Trophoblast cell (in vitro differentiated cells and primary cell): Measurements from ENCODE around the gene FANCC.

Experiments used
- DNase-seq, 2 donors: peaks; one replicate each; pipeline ENCODE4 v3.0.0-alpha.2; 2016
- H2AFZ ChIP-seq: 2 replicates; pipeline ENCODE4 v1.6.1; 2013; ENCODE audit warnings: low read length, moderate library complexity, mild to moderate bottlenecking; ENCODE audit not compliant: insufficient read depth, poor library complexity
- H2AK5ac ChIP-seq: 2 replicates; pipeline ENCODE4 v1.6.1; 2013; ENCODE audit warnings: mild to moderate bottlenecking, low read length
- H2BK120ac ChIP-seq: 2 replicates; pipeline ENCODE4 v1.6.1; 2013; ENCODE audit warnings: low read length, mild to moderate bottlenecking, moderate library complexity; ENCODE audit not compliant: insufficient read depth, poor library complexity
- H2BK12ac ChIP-seq: 2 replicates; pipeline ENCODE4 v1.6.1; 2013; ENCODE audit warnings: mild to moderate bottlenecking, low read length, moderate library complexity
- H2BK5ac ChIP-seq: 2 replicates; pipeline ENCODE4 v1.6.1; 2013; ENCODE audit warnings: low read length, low read depth, moderate library complexity, mild to moderate bottlenecking; ENCODE audit not compliant: poor library complexity
- H3K14ac ChIP-seq: 2 replicates; pipeline ENCODE4 v1.6.1; 2013; ENCODE audit warnings: mild to moderate bottlenecking, low read length
- H3K18ac ChIP-seq: 2 replicates; pipeline ENCODE4 v1.6.1; 2013; ENCODE audit warnings: mild to moderate bottlenecking, low read length
- H3K23ac ChIP-seq: 2 replicates; pipeline ENCODE4 v1.6.1; 2013; ENCODE audit warnings: low read length
- H3K27ac ChIP-seq: 2 replicates; pipeline ENCODE4 v1.5.1; 2013; ENCODE audit warnings: low read depth, mild to moderate bottlenecking, inconsistent platforms, low read length, moderate library complexity
- H3K27me3 ChIP-seq: 2 replicates; pipeline ENCODE4 v1.6.1; 2013; ENCODE audit warnings: inconsistent platforms, mild to moderate bottlenecking, low read length, moderate library complexity; ENCODE audit not compliant: insufficient read depth
- H3K36me3 ChIP-seq, 2 experiments: 1 replicate in 1 of 2; 2 replicates in 1 of 2; pipeline ENCODE4 v1.6.1; 2013; ENCODE audit warnings: low read length in 2 of 2, mild to moderate bottlenecking in 2 of 2, moderate library complexity in 1 of 2; ENCODE audit not compliant: insufficient read depth in 2 of 2, control insufficient read depth in 1 of 2
- H3K4ac ChIP-seq: 2 replicates; pipeline ENCODE4 v1.6.1; 2013; ENCODE audit warnings: low read depth, mild to moderate bottlenecking, low read length, moderate library complexity
- H3K4me1 ChIP-seq, 2 experiments: 1 replicate in 1 of 2; 2 replicates in 1 of 2; pipeline ENCODE4 v1.6.1; 2013; ENCODE audit warnings: low read length in 2 of 2, mild to moderate bottlenecking in 2 of 2, moderate library complexity in 1 of 2; ENCODE audit not compliant: insufficient read depth in 2 of 2, control insufficient read depth in 1 of 2
- H3K4me2 ChIP-seq: 2 replicates; pipeline ENCODE4 v1.6.1; 2013; ENCODE audit warnings: inconsistent platforms, mild to moderate bottlenecking, low read length, moderate library complexity
- H3K4me3 ChIP-seq: 2 replicates; pipeline ENCODE4 v1.5.1; 2013; ENCODE audit warnings: mild to moderate bottlenecking, low read depth, low read length, inconsistent platforms
- H3K79me1 ChIP-seq: one replicate; pipeline ENCODE4 v1.6.1; 2013; ENCODE audit warnings: low read length
- H3K79me2 ChIP-seq: 2 replicates; pipeline ENCODE4 v1.6.1; 2013; ENCODE audit warnings: low read length, mild to moderate bottlenecking; ENCODE audit not compliant: control insufficient read depth, insufficient read depth, poor library complexity
- H3K9ac ChIP-seq: 2 replicates; pipeline ENCODE4 v1.6.1; 2013; ENCODE audit warnings: mild to moderate bottlenecking, low read length
- H3K9me3 ChIP-seq: 2 replicates; pipeline ENCODE4 v1.6.1; 2013; ENCODE audit warnings: low read depth, mild to moderate bottlenecking, control low read depth, inconsistent platforms, low read length; ENCODE audit not compliant: insufficient read depth
- H4K12ac ChIP-seq: 2 replicates; pipeline ENCODE4 v1.6.1; 2013; ENCODE audit warnings: low read depth, mild to moderate bottlenecking, low read length, moderate library complexity
- H4K8ac ChIP-seq: 2 replicates; pipeline ENCODE4 v1.6.1; 2013; ENCODE audit warnings: low read depth, mild to moderate bottlenecking, low read length, moderate library complexity
- H4K91ac ChIP-seq: one replicate; pipeline ENCODE4 v1.6.1; 2013; ENCODE audit warnings: low read depth, mild to moderate bottlenecking, low read length, moderate library complexity
- WGBS: extraction: QIAGEN DNeasy Blood & Tissue Kit; methylation state at CpG from one replicate; pipeline ENCODE4 v1.1.7; 2013; ENCODE audit warnings: missing lambda C conversion rate; ENCODE audit not compliant: insufficient read length, insufficient coverage; ENCODE audit errors: extremely low coverage; 5-methylcytosine and 5-hydroxymethylcytosine counted together

Gene FANCC

GRCh38 chr9:95101326-95101725 lies 216.2 kb downstream of the FANCC start:
- Histone ChIP-seq H2BK5ac (no peak overlapping the region), H3K4ac (no peak overlapping the region), H3K27ac (peak overlapping the region; percentile 48), H4K91ac (peak overlapping the region; percentile 13), H3K18ac (peak overlapping the region; percentile 13), H2BK12ac (peak overlapping the region; percentile 29), H4K8ac (no peak overlapping the region), H3K9ac (no peak overlapping the region), H3K4me2 (no peak overlapping the region), H3K79me1 (peaks cover 27% of the 10 kb centered on the region), H3K9me3 (no peaks in the 10 kb centered on the region), H3K27me3 (no peaks in the 10 kb centered on the region), H3K4me1 (peaks cover 37 to 42% of the 10 kb centered on the region in 2 experiments), H3K14ac (peak overlapping the region; percentile 8), H3K79me2 (no peaks in the 10 kb centered on the region), H2AFZ (no peak overlapping the region), H2BK120ac (peak overlapping the region; percentile 21), H3K4me3 (no peak overlapping the region), H3K23ac (no peak overlapping the region), H4K12ac (no peak overlapping the region), H2AK5ac (no peak overlapping the region), H3K36me3 (peaks cover 18 to 27% of the 10 kb centered on the region in 2 experiments)
- DNase-seq: peak; percentile 69 to 70
- WGBS: no CpG with 5 or more reads among the region's 12 CpGs

DNA sequence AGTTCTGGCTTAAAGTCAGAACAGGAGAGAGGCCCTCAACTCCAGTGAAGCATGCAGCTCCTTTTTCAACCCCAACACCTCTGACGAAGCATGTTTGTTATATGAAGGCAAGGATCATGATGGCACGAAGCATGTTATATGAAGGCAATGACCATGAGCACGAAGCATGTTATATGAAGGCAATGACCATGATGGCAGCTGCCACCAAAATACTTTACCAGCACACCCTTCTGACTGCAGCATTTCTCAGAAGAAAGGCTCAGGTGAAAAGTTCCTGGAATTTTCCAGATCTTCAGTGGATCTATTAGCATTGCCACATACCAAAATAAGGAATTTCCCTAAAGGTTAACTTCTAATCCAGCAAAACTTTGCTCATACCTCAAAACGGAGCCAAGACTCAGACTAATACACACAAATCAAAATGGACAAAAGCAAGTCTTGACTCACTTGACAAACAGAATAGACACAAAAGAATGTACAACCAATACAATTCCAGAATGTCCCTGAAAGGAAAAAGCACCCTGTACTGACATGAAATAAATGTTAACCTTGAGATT lies 217.4 kb downstream of the FANCC start:
- Histone ChIP-seq H4K8ac (no peak overlapping the region), H2BK5ac (peak overlapping the region; percentile 22), H3K9me3 (no peaks in the 10 kb centered on the region), H3K14ac (peak overlapping the region; percentile 63), H3K4me3 (no peak overlapping the region), H3K27me3 (no peaks in the 10 kb centered on the region), H2AK5ac (peak overlapping the region; percentile 77), H3K4ac (peak overlapping the region; percentile 26), H3K36me3 (peaks cover 18 to 27% of the 10 kb centered on the region in 2 experiments), H3K79me1 (peaks cover 27% of the 10 kb centered on the region), H3K4me2 (no peak overlapping the region), H3K23ac (no peak overlapping the region), H4K12ac (no peak overlapping the region), H3K9ac (no peak overlapping the region), H4K91ac (peak overlapping the region; percentile 73), H3K79me2 (no peaks in the 10 kb centered on the region), H3K4me1 (peaks cover 36 to 42% of the 10 kb centered on the region in 2 experiments), H3K18ac (peak overlapping the region; percentile 67), H2BK120ac (peak overlapping the region; percentile 72), H3K27ac (no peak overlapping the region), H2BK12ac (peak overlapping the region; percentile 27), H2AFZ (no peak overlapping the region)
- peak; percentile 52 to 81 for DNase-seq
- no CpG with 5 or more reads among the region's 4 CpGs for WGBS

DNA sequence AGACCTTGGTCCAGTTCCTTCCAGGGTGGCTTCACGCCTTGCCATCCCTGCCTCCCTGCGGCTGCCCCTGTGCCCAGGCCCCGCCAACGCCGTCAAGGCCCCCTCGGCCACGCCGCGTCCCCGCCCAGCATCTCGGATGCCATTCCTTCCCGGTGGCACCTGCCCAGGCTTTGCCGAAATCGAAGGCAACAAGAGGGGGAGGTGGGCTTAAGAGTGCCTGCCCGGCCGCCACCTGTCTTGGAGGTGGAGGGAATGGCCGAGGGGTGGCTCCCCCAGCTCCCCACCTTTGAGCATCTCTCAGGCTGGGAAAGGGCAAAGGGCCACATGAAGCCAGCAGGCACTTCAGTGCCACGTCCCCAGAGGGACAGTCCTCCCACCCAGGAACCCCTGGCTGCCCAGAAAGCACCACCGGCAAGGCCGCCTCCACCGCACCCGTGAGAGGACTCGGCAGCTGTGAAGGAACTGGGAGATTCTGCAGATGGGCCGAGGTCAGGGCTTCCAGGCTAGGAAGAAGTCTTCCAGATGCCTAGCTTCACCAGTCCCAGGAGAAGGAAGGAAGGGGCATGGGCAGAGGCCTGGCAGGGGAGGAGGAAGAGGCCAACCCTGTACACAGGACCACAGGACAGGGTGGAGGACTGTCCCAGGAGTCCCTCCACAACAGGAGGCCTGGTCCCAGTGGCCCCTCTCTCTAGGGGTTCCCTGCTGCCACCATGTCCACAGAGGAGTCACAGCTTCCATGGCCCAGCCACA lies 218.0 kb downstream of the FANCC start:
- Histone ChIP-seq H3K79me2 (no peaks in the 10 kb centered on the region), H3K4me2 (no peak overlapping the region), H3K23ac (no peak overlapping the region), H2BK12ac (peak overlapping the region; percentile 27), H3K9ac (no peak overlapping the region), H3K4me3 (no peak overlapping the region), H4K91ac (peak overlapping the region; percentile 73), H2AK5ac (peak overlapping the region; percentile 77), H3K27ac (no peak overlapping the region), H4K8ac (peak overlapping the region; percentile 34), H2AFZ (peak overlapping the region; percentile 21), H3K9me3 (no peaks in the 10 kb centered on the region), H3K27me3 (no peaks in the 10 kb centered on the region), H3K4me1 (peaks cover 36 to 40% of the 10 kb centered on the region in 2 experiments), H4K12ac (peak overlapping the region; percentile 6), H2BK5ac (peak overlapping the region; percentile 22), H3K14ac (peak overlapping the region; percentile 63), H2BK120ac (peak overlapping the region; percentile 72), H3K79me1 (peaks cover 27% of the 10 kb centered on the region), H3K36me3 (peaks cover 18 to 26% of the 10 kb centered on the region in 2 experiments), H3K4ac (peak overlapping the region; percentile 26), H3K18ac (peak overlapping the region; percentile 67)
- WGBS: no CpG with 5 or more reads among the region's 24 CpGs
- DNase-seq: no peak

- Histone ChIP-seq H2BK120ac (peak overlapping the region; percentile 50), H2BK12ac (peak overlapping the region; percentile 73), H3K79me1 (peaks cover 32% of the 10 kb centered on the region), H2AFZ (no peak overlapping the region), H4K8ac (peak overlapping the region; percentile 47), H3K9me3 (no peaks in the 10 kb centered on the region), H3K4me3 (no peak overlapping the region), H3K9ac (no peak overlapping the region), H3K4me1 (peaks cover 40 to 48% of the 10 kb centered on the region in 2 experiments), H2AK5ac (peak overlapping the region; percentile 85), H4K12ac (no peak overlapping the region), H3K79me2 (no peaks in the 10 kb centered on the region), H3K4ac (peak overlapping the region; percentile 21), H3K36me3 (peaks cover 18 to 24% of the 10 kb centered on the region in 2 experiments), H3K27me3 (no peaks in the 10 kb centered on the region), H3K27ac (peak overlapping the region; percentile 30), H3K14ac (peak overlapping the region; percentile 71), H2BK5ac (peak overlapping the region; percentile 60), H3K18ac (peak overlapping the region; percentile 79), H4K91ac (peak overlapping the region; percentile 74), H3K4me2 (no peak overlapping the region), H3K23ac (no peak overlapping the region)
- WGBS: no CpG with 5 or more reads among the region's 12 CpGs
- DNase-seq: no peak
Measured at GRCh38 chr9:95098391-95098921, 219.1 kb downstream of the FANCC start.
